ENCODE results near the gene RNF225. TPM values are rescaled to one million over a fixed set of nuclear protein-coding genes. Genes with fewer than 3 reads are reported as not detected.

The RNF225 gene
- polyA plus RNA-seq, 1 experiment = not detected

- Histone ChIP-seq H3K4me3 (ENCODE audit: low read depth, low read length) (no peak overlapping the region), H3K9me3 (ENCODE audit: control insufficient read depth, insufficient read depth, low read length) (no peaks in the 10 kb centered on the region; the same call in 1 of the 2 replicates), H3K27me3 (ENCODE audit: control insufficient read depth, insufficient read depth, low read length) (no peaks in the 10 kb centered on the region), H3K27ac (ENCODE audit: low read depth, low read length) (no peak overlapping the region)
- CTCF ChIA-PET = no interaction called here
- TF ChIP-seq CTCF (IDR thresholded peaks at IDR 0.05; ENCODE audit: low read depth, low read length) = no peak
- POLR2A ChIA-PET = no interaction called here
- DNase-seq (ENCODE audit: low read depth, low spot score) = no peak
These were observed 1.5 kb downstream of the RNF225 start for GRCh38 chr19:58396691-58397532.

- H3K27ac ChIP-seq (ENCODE audit: low read depth, low read length) = no peak overlapping the region
- no peak overlapping the region for H3K4me3 ChIP-seq (ENCODE audit: low read depth, low read length)
- no peaks in the 10 kb centered on the region; the same call in 1 of the 2 replicates for H3K9me3 ChIP-seq (ENCODE audit: control insufficient read depth, insufficient read depth, low read length)
- ChIA-PET CTCF (no interaction called here), POLR2A (no interaction called here)
- no peak for DNase-seq (ENCODE audit: low read depth, low spot score)
- no peaks in the 10 kb centered on the region for H3K27me3 ChIP-seq (ENCODE audit: control insufficient read depth, insufficient read depth, low read length)
- TF ChIP-seq CTCF (IDR thresholded peaks at IDR 0.05; ENCODE audit: low read depth, low read length) = no peak
These were observed 2.1 kb downstream of the RNF225 start for GRCh38 chr19:58397533-58398037.

- Histone ChIP-seq H3K27me3 (ENCODE audit: control insufficient read depth, insufficient read depth, low read length) (no peaks in the 10 kb centered on the region), H3K4me3 (ENCODE audit: low read depth, low read length) (no peak overlapping the region), H3K27ac (ENCODE audit: low read depth, low read length) (no peak overlapping the region), H3K9me3 (ENCODE audit: control insufficient read depth, insufficient read depth, low read length) (no peaks in the 10 kb centered on the region; the same call in 1 of the 2 replicates)
- CTCF ChIA-PET = no interaction called here
- no peak for DNase-seq (ENCODE audit: low read depth, low spot score)
- POLR2A ChIA-PET = no interaction called here
- TF ChIP-seq CTCF (IDR thresholded peaks at IDR 0.05; ENCODE audit: low read depth, low read length) = no peak
These were observed 2.6 kb downstream of the RNF225 start for GRCh38 chr19:58398087-58398486.

- no peak for TF ChIP-seq CTCF (IDR thresholded peaks at IDR 0.05; ENCODE audit: low read depth, low read length)
- no peak overlapping the region for H3K27ac ChIP-seq (ENCODE audit: low read depth, low read length)
- H3K9me3 ChIP-seq (ENCODE audit: control insufficient read depth, insufficient read depth, low read length) = no peaks in the 10 kb centered on the region; the same call in 1 of the 2 replicates
- ChIA-PET CTCF (no interaction called here), POLR2A (no interaction called here)
- no peak for DNase-seq (ENCODE audit: low read depth, low spot score)
- H3K4me3 ChIP-seq (ENCODE audit: low read depth, low read length) = no peak overlapping the region
- no peaks in the 10 kb centered on the region for H3K27me3 ChIP-seq (ENCODE audit: control insufficient read depth, insufficient read depth, low read length)
These were observed 3.1 kb downstream of the RNF225 start for GRCh38 chr19:58398545-58398944.

- CTCF ChIA-PET = no interaction called here
- no peak for TF ChIP-seq CTCF (IDR thresholded peaks at IDR 0.05; ENCODE audit: low read depth, low read length)
- POLR2A ChIA-PET = no interaction called here
- Histone ChIP-seq H3K27me3 (ENCODE audit: control insufficient read depth, insufficient read depth, low read length) (no peaks in the 10 kb centered on the region), H3K9me3 (ENCODE audit: control insufficient read depth, insufficient read depth, low read length) (no peaks in the 10 kb centered on the region; the same call in 1 of the 2 replicates), H3K4me3 (ENCODE audit: low read depth, low read length) (no peak overlapping the region), H3K27ac (ENCODE audit: low read depth, low read length) (no peak overlapping the region)
- DNase-seq (ENCODE audit: low read depth, low spot score) = no peak
These were observed 4.4 kb downstream of the RNF225 start for GRCh38 chr19:58399903-58400302.
